ENCODE results near the gene KNDC1.
"Not testable (repeated sequence)": the region's sequence is repeated elsewhere in the genome, so short reads cannot be mapped to it uniquely, and the experiment has no call there.

KNDC1 gene

DNA sequence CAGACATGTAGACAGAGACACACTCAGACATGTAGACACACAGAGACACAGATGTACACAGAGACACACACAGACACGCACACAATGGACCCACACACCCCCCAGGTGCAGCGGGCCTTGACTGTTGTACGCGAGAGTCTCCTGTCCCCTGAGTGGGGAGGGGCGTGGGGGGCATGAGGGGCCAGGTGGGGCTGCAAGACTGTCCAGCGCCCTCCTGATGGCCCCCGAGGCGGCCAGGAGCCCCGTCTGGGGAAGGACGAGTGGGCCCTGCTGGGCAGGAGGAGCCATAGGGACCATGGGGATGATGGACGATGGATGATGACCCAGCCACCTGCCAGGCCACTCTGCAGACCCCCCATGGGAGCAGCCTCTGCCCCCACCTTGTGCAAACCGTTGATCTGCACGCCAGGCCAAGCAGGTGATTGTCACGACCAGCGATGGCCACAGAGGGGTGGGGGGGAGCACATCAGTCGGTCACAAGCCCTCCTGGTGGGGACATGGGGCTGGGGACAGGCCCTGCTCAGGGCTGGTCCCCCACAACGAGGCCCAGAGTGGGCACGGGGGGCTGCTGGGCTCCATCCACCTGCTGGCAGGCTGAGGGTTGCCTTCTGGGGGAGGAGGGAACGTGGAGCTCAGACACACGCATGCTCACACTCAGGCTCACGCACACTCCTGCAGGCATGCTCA, 89.2 kb downstream of the KNDC1 start:
- DNase-seq, result no peak

DNA sequence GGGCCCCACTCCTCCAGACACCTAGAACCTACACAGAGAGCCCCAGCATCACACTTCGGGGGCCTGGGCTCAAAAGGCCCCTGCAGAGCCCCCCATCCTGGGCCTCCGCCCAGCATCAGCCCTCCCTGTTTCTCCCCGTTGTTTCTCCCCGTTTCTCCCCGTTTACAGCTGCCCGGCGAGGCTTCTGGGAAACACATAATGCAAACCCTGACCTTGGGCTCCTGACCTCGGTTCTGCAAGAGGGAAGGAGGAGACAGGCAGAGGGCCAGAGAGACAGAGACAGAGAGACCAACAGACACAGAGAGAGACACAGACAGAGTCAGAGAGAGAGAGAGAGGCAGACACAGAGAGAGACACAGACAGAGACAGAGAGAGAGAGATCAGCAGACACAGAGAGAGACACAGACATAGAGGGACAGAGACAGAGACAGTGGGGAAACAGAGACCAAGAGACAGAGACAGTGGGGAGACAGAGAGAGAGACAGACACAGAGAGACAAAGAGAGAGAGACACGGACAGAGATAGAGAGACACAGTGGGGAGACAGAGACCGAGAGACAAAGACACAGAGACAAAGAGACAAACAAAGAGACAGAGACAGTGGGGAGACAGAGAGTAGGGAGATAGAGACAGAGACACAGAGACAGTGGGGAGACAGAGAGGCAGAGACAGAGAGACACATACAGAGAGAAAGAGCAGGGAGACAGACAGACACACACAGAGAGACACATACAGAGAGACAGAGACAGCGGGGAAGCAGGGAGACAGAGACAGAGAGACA, 90.1 kb downstream of the KNDC1 start:
- DNase-seq, result no peak

DNA sequence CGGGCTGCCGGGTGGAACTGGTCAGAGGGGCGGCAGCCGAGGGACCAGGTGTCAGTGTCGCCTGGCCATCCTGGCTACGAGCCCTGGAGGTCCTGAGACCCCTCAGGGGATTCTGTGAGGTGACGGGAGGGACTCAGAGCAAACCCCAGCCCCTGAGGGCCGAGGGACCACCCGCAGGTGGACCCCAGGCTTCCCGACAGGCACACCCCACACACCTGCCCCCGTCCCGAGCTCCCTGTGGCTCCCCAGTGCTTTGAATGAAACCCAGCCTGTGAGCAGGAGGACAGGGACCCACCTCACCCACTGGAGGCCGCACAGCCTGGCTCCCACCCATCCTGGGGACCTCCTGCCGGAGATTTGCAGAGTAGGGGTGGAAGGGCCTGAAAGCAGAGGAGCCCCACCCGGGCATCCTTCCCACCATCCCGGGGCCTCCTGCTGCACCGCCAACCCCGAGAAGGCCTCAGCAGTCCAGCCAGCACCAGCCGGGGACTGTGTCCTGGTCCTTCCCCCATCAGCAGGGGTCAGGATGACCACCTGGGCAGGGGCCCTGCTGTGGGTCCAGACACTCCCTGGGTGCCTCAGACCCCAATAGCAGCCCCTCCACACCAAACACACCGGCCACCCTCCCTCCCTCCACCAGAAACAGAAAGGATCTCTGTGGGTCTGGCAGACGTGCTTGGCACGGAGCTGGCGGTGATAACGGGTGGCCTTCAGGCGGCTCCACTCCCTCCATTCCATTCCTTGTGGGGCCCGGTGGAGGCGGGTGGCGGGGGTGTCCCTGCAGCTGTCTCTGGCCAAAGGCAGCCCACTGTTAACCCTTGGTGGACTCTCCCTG, 91.6 kb downstream of the KNDC1 start:
- no peak for DNase-seq

DNA sequence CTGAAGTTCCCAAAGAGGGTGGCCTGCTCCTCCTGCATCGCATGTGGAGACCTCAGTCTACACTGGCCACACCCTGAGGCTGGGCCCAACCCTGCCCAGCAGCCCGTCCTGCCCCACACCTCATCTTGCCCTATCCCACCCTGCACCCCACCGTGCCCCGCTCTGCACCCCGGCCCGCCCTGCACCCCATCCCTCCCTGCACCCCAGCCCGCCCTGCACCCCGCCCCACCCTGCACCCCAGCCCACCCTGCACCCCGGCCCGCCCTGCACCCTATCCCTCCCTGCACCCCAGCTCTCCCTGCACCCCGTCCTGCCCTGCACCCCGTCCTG, 92.2 kb downstream of the KNDC1 start:
- DNase-seq, result no peak

DNA sequence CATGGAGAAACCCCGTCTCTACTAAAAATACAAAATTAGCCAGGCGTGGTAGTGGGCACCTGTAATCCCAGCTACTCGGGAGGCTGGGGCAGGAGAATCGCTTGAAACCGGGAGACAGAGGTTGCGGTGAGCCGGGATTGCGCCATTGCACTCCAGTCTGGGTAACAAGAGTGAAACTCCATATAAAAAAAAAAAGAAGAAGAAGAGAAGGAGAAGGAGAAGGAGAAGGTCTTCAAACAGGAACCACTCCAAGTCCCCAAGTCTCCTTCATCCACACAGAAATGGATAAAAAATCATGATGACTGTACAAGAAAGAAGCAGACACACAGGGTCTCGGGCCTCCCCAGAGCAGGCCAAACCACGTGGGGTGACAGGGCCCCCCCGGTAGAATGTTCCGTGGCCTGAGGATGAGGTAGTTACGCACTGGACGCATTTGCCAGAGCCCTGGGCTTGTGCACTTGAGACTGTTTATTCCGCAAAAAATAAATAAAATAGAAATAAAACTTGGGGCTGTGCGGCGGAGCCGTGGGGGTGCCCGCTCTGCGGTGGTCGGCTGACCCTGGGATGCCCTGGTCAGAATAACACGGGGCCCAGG, 93.4 kb downstream of the KNDC1 start:
- DNase-seq, result no peak

DNA sequence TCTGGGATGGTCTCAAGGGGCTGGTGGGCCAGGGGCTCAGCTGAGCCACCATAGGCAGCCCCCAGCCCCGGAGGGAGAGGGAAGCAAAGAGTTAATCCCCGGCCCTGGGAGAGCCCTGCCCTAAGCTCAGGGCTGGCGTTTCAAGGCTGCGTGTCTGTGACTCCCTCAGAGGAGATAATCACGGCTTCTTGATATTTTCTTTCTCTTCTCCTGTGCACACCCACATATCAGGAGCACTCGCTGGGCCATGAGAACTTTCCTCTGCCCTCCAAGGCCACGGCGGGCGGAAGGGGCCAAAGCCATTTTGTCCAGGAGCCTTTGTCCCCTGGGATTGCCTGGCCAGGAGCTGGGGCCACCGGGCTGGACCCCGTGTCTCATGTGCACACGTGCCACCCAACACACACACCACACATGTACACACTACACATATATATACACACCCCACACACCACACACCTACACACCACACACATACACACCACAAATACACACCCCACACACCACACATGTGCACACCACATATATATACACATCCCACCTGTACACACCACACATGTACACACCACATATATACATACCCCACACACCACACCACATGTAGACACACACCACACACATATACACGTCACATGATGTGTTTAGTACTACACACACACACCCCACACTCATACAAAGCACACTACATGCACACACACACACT, 94.6 kb downstream of the KNDC1 start:
- no peak for DNase-seq

DNA sequence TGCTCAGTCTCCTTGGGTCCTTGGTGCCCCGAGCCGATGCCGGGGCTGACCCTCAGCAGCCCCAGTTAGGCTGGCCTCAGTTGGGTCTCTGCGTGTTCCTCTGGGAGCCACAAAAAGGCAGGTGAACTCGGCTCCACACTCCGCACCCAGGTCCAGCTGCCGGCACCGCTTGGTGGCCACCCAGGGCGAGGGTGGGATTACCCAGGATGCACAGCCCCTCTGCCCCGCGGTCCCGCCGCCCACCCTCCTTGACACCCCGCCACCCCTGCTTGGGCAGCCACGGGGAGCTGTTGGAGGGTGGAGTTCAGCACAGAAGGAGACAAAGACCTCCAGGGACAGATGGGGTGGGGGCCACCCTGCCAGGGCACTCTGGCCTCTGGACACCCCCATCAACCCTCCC, 95.3 kb downstream of the KNDC1 start:
- no peak for DNase-seq

DNA sequence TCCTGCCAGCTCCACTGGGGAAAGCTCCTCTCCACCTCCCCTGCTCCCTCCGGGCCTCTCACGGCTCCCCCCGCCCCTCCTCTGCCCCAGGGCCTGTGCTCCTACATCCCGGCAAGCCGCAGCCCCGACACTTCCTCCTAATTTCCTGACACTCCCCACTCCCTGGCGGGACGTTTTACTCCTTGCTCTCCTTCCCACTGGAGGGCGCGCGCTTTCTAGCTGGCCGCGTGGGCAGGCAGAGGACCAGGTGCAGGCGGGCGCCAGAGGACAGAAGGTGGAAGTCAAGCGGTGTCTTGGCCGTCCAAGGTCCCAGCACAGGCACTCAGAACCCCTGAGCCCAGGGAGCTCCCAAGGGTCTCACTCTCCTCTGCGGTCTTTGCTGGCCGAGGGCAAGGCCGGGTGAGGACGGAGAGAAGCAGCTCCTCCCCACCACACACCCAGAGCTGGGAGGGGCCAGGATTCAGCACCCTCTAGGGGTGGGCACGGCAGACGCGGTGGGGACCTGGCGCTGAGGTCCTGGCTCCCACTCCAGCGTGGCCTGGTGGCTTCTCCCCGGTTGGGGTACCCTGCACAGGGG, 97.6 kb downstream of the KNDC1 start:
- DNase-seq, result no peak

DNA sequence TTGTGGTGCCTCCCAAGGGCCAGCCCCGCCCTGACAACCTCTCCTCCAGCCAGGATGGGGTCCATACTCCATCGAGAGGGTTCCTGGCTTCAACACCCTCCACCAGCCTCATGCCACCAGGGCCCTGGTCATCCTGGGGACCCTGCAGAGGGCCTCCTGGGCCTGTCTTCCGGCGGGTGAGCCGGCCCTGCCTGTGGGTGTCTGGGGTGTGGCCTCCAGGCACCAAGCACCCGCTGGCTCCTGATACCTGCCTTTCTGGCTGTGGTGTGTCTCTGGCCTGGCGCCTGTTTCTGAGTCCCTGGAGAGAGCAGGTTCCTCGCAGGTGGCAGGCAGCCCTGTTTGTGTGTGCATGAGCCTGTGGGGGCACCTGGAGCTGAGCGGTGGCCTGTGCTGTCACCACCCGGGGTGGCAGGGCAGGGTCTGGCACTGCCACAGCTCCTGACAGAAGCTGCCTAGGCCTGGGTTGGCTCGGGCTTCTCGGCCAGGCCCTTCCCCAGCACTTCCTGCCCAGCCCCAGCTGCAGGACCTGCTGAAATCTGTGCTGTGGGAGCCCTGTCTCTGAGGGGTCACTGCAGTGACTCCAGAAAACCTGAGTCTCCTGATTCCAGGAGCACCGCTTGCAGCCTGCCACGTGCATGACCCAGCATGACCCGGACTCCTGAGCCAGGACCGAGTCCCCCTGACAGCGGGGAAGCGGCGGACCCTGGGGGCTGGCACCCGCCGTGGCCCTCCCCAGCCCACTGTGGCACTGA, 98.2 kb downstream of the KNDC1 start:
- DNase-seq, result no peak

DNA sequence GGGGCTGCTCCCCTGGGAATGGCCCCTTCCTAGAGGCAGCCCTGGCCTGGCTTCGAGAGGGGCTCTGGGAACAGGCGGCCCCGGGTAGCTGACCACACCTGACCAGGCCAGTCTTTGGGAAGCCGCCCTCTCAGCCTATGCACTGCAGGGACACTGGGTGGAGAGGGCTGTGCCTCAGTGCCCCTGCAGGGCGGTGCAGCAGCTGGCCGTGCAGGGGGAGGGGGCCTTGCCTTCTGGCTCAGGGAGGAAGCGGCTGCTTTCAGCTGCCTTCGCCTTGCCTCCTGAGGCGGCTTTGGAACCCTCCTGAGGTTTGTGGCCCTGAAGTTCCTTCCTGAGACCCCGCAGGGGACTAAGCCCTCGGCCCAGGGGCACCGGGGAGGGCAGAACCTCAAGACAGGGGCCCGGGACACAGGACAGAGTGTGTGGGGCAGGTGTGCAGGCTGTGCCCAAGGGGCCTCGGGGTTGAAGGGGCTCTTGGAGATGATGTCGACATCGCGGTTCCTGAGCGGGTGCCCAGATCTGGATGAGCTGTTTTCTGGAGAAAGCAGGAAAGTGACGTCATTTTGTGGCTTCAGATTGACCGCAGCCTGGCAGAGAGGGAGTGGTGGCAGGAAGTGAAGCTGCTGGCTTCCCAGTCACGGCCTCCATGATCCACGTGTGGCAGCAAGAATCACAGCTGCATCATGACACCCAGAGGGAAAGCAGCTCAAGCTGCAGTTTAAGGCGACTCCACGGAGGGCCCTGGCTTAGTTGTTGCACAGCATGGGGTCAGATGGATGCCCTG, 99.0 kb downstream of the KNDC1 start:
- no peak for DNase-seq

DNA sequence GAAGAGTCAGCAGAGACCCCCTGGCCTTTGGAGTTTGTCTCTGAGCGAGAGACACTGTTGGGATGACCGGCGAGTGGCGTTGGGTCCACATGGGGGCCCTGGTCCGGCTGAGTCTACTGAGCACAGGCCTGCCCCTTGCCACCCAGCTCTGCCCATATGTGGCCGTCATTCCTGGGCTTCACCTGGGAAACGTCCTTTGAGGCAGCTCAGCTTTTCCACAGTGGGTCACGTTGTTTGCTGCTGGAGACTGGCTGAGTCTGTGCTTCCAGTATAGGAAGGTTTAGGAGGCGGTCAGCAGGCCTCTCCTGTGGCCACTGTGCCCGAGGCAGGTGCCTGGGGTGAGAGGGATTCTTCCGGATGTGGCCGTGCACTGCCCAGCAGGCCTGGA, 99.6 kb downstream of the KNDC1 start:
- DNase-seq, result no peak

DNA sequence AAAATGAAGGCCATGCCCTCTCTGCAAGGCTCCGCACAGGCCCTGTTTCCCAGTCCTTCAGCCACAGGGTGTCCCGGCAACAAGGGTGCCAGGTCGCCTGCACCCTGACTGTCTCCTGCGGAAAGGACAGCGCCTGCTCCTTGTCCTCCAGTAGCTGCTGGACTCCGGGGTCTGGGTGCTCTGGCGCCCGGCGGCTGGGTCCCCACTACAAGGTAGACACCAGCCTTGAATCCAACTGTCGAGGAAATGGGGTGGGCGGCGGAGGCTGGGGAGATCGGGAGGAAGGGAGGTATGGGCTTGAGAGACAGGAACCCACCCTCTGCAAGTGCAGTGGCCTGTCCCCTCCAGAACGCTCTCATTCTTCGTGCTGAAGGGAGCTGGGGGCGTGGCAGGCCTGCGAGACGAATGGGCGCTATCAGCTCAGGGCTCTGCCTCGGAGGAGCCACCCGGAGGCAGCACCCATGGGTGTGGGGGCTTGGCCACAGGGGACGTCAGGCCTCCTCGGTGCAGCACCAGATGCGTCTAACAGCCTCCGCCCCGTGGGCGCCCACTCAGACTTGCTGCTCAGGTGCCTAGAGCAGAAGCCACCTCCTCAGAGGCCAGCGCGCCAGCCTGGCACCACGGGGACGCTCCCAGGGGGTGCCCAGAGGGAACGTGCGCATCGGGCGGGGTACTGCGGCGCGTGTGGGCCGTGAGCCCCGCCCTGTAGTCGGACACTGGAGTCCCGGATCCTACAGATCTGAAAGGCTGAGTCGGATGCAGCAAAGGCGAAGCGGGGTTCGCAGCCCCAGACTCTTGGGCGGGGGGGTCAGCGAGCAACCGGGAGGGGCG, 101.1 kb downstream of the KNDC1 start:
- DNase-seq, result no peak

DNA sequence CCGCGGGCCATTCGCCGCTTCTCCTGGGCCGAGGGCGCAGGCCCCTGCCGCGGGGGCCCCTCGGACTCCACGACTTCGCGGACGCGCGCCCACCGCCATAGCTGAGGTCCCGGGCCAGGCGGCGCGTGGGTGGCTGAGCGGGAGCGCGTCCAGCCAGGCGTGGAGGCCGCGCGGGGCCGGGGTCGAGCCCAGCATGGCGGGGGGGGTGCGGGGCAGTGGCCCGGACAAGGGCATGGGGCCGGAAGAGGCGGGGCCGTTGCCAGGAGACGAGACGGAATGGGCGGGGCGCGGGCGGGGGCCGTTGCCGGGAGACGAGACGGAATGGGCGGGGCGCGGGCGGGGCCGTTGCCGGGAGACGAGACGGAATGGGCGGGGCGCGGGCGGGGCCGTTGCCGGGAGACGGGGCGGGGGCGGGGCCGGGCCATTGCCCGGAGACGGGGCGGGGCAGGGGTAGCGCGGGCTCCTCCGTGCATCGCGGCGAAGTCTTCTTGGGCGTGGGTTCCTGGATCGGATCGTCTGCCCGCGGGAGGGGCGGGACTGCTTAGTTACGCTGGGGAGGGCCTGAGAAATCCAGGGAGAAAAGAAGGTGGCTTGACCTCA, 101.8 kb downstream of the KNDC1 start:
- DNase-seq, result peak; percentile 14 to 46

DNA sequence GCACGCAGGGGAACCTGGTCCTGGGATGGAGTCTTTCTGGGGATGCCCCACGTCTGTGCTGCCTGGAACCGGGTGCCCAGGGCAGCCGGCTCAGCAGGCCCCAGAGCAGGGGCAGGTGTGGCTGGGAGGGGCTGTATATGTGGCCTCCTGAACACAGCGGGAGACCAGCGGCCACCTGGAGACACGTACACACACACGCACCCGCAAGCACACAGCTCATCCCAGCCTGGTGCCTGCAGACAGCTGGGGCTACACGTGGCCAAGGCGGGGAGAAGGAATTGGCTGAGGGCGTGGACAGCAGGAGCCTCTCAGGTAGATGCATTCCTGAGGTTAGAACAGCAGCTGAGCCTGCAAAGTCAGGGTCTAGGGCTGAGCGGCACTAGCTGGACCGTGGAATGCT, 102.7 kb downstream of the KNDC1 start:
- DNase-seq, result peak in 1 of 2 experiments; percentile 65

DNA sequence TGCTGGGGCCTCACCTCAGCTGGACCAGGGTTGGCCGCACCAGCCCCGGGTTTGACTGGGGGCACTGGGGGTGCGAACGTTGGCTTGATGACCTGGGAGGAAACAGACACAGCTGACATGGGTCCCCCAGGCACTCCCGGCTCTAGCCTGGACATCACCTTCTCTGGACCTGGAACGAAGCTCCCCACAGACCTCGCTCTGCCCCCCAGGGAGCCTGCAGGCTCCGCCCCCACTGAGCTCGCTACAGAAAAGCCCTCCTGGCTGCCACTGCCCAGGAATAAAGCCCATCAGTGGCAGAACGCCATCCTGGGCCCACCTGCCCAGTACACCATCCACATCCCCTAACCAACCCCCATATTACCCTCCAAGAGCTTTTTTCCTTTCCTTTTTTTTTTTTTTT, 103.7 kb downstream of the KNDC1 start:
- no peak for DNase-seq

DNA sequence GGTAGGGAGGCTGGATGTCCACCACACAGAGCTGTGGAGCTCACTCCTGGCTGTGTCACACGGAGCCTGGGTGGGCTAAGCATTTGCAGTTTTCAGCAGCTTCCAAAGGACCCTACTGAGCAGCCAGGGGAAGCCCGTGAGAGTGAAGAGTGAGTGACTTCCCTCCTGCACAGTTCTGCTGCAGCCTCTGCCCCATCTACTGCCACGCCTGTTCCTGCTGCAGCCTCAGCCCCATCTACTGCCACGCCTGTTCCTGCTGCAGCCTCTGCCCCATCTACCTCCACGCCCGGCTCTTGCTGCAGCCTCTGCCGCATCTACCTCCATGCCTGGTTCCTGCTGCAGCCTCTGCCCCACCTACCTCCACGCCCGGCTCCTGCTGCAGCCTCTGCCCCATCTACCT, 104.4 kb downstream of the KNDC1 start:
- no peak for DNase-seq

DNA sequence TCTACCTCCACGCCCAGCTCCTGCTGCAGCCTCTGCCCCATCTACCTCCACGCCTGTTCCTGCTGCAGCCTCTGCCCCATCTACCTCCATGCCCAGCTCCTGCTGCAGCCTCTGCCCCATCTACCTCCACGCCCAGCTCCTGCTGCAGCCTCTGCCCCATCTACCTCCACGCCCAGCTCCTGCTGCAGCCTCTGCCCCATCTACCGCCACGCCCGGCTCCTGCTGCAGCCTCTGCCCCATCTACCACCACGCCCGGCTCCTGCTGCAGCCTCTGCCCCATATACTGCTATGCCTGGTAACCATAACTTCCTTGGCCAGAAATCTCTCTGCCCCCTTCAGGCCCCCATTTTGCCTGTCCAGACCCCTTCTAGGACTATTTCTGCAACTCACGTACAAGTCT, 105.0 kb downstream of the KNDC1 start:
- DNase-seq, result not testable (repeated sequence)

DNA sequence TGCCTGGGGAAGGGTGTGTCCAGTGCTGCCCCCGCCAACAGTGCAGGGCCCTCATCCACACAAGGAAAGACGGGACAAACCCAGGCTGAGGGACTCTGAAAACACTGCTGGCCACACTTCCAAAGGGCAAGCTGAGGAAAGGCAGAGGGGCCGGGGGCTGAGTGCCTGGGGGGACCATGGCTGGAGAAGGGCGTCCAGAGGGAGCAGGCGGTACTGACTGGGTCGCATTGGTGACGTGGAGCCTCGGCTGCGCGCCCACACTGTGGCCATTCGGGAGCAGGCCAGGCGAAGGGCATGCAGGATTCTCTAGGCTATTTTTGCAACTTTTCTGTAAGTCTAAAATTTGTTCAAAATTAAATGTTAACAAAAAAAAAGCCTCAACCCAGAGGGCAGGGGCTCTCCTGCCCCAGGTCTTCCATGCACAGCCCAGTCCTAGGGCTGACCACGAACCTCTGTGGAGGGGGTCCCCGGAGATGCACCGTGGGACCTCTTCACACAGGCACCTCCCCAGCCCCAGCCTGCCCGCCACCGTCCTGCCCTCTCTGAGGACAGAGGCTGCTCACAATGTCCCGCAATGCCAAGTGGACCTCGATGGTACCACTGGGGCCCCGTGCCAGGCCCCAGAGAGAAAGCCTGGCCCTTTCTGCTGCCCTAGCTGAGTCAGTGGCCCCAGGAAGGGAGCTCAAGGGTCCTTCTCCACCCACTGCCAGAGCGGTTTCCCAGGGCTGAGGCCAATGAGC, 106.2 kb downstream of the KNDC1 start:
- DNase-seq, result no peak

DNA sequence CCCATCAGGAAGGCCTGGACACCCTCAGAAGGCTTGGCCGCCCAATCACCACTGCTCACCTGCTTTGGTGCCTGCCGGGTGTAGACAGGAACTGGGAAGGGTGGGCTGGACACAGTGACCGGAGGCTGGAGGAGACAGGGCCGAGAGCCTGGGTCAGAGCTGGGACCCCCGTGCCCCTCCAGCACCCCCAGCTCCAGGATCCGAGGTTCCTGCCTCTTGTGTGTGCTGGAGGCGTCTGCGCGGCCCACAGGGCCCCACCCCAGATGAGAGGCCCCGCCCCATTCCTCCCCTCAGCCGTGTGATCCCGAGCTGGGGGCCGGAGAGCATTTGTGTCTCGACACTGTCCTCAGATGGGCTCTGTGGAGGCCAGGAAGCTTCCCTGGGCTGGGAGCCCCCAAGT, 107.3 kb downstream of the KNDC1 start:
- no peak for DNase-seq

Measured in NCI-H187 (cell line).